Measurements from ENCODE around the gene IL20.

GRCh38 chr1:206834217-206834616, 31.2 kb upstream of the IL20 start:
- TF ChIP-seq POLR2AphosphoS5 (IDR thresholded peaks at IDR 0.05), result no peak
- no peak for TF ChIP-seq EP300 (conservative IDR thresholded peaks at IDR 0.05; ENCODE audit: poor library complexity, severe bottlenecking)
- no peak for TF ChIP-seq CTCF (IDR thresholded peaks at IDR 0.05; ENCODE audit: poor library complexity, severe bottlenecking)
- no peak for TF ChIP-seq TAF1 (IDR thresholded peaks at IDR 0.05; ENCODE audit: low read depth)
- TF ChIP-seq EZH2 (IDR thresholded peaks at IDR 0.05; ENCODE audit: borderline replicate concordance, insufficient read depth, low read length, poor library complexity, severe bottlenecking), result no peak
- no peak for TF ChIP-seq RAD21 (conservative IDR thresholded peaks at IDR 0.05)
- TF ChIP-seq SMC3 (conservative IDR thresholded peaks at IDR 0.05; ENCODE audit: poor library complexity), result no peak
